ENCODE results near the gene ELN.

The ELN gene

DNA sequence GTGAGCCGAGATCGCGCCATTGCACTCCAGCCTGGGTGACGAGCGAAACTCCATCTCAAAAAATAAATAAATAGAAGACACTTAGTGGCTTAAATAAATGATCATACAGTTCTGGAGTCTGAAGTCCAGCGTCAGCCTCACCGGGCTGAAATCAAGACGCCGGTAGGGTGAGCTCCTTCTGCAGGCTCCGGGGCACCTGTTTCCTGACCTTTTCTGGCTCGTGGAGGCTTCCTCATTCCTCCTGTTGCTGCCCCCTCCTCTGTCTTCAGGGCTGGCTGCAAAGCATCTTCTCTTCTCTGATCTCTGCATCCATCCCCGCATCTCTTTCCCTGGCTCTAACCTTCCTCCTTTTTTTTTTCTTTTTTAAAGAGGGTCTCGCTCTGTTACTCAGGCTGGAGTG, 88.4 kb downstream of the ELN start:
- no peaks in the 10 kb centered on the region for H3K4me1 ChIP-seq (ENCODE audit: control insufficient read depth, low read depth, low read length)
- no peak overlapping the region for H2BK120ac ChIP-seq (ENCODE audit: low read depth, low read length)
- H3K9ac ChIP-seq (ENCODE audit: low read length) = no peak overlapping the region
- H3K4me3 ChIP-seq (ENCODE audit: low read length) = no peak overlapping the region
- H2AK5ac ChIP-seq (ENCODE audit: low read length) = no peak overlapping the region
- WGBS (ENCODE audit: extremely low coverage, insufficient coverage, low lambda C conversion rate) = no CpG with 5 or more reads among the region's 13 CpGs
- no peaks in the 10 kb centered on the region for H3K79me1 ChIP-seq (ENCODE audit: low read length)
- H3K4ac ChIP-seq (ENCODE audit: low read depth, low read length) = no peak overlapping the region
- DNase-seq = no peak
- H3K56ac ChIP-seq (ENCODE audit: low read length) = no peak overlapping the region
- H3K79me2 ChIP-seq (ENCODE audit: control insufficient read depth, insufficient read depth, low read length) = no peaks in the 10 kb centered on the region
- H4K8ac ChIP-seq (ENCODE audit: low read depth, low read length) = no peak overlapping the region
- no peaks in the 10 kb centered on the region for H3K27me3 ChIP-seq (ENCODE audit: insufficient read depth, low read length, poor library complexity)
- H4K5ac ChIP-seq (ENCODE audit: low read length) = no peak overlapping the region
- H3K18ac ChIP-seq (ENCODE audit: low read length) = no peak overlapping the region
- no peak overlapping the region for H2BK5ac ChIP-seq (ENCODE audit: low read length)
- H3K27ac ChIP-seq (ENCODE audit: low read depth, low read length) = no peak overlapping the region
- H3K36me3 ChIP-seq (ENCODE audit: control insufficient read depth, insufficient read depth, low read length) = peaks cover 7% of the 10 kb centered on the region
- no peak overlapping the region for H3K23ac ChIP-seq (ENCODE audit: low read length)
- no peak overlapping the region for H2BK15ac ChIP-seq (replicated peaks; ENCODE audit: low read depth)
- no peak overlapping the region for H3K4me2 ChIP-seq (ENCODE audit: low read length)

Measured in mesendoderm (in vitro differentiated cells).